ENCODE measurements around the gene ST6GALNAC6. TPM values are rescaled to one million over a fixed set of nuclear protein-coding genes. Genes with fewer than 3 reads are reported as not detected.

The ST6GALNAC6 gene
- total RNA-seq, 1 donor, result 85.0 TPM

- no peak for TF ChIP-seq CTCF (IDR thresholded peaks at IDR 0.05; ENCODE audit: insufficient read depth, low read length)
- H3K4me3 ChIP-seq (ENCODE audit: low read depth, low read length), result no peak overlapping the region
- DNase-seq (ENCODE audit: low read depth), result no peak
These were observed 5.2 kb upstream of the ST6GALNAC6 start for GRCh38 chr9:127904561-127905003.

GRCh38 chr9:127903557-127904475 is 4.4 kb upstream of the ST6GALNAC6 start:
- no peak for DNase-seq (ENCODE audit: low read depth)
- H3K4me3 ChIP-seq (ENCODE audit: low read depth, low read length), result no peak overlapping the region
- TF ChIP-seq CTCF (IDR thresholded peaks at IDR 0.05; ENCODE audit: insufficient read depth, low read length), result no peak

- TF ChIP-seq CTCF (IDR thresholded peaks at IDR 0.05; ENCODE audit: insufficient read depth, low read length), result no peak
- peak; percentile 94 for DNase-seq (ENCODE audit: low read depth)
- peak overlapping the region; percentile 84 for H3K4me3 ChIP-seq (ENCODE audit: low read depth, low read length)
These were observed 823 bp downstream of the ST6GALNAC6 start for GRCh38 chr9:127898433-127899127.

GRCh38 chr9:127897193-127897692 is 2.2 kb downstream of the ST6GALNAC6 start:
- no peak for TF ChIP-seq CTCF (IDR thresholded peaks at IDR 0.05; ENCODE audit: insufficient read depth, low read length)
- peak overlapping the region; percentile 56 for H3K4me3 ChIP-seq (ENCODE audit: low read depth, low read length)
- peak; percentile 82 for DNase-seq (ENCODE audit: low read depth)

DNA sequence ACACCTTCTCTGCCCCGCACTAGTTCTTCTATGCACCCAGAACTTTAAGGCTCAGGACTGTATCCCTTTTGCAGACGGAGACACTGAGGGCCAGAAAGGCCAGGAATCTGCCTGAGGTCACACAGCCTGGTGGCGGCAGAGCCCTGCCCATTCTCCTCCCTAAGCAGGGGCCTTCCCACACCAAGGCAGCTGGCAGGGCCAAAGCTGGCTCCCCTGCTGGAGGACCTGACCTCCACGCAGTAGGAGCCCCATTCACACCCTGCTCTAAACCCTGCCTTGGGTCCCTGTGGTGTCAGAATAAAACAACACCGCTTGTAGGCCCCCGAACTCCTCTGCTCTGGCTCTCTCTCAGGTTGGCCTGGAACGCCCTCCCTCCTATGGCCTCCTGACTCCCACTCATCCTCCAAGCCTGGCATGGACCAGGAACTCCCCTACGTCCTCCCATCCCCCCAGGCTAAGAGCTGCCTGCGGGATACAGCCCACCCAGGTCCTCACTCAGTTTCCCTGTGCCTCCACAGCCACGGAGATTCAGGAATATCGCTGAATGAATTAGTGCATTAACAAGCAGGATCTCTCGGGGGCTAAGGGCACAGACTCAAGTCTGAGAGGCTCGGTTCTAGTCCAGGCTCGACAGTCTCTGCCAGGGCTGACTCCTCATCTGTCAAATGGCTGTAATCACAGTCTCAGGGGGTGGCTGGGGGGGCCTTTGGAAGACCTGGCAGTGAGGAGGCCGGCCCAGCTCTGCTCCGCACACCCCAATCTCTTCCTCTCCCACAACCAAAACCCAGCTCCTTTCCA is 2.8 kb downstream of the ST6GALNAC6 start:
- DNase-seq (ENCODE audit: low read depth), result no peak
- peak overlapping the region; percentile 56 for H3K4me3 ChIP-seq (ENCODE audit: low read depth, low read length)
- no peak for TF ChIP-seq CTCF (IDR thresholded peaks at IDR 0.05; ENCODE audit: insufficient read depth, low read length)

DNA sequence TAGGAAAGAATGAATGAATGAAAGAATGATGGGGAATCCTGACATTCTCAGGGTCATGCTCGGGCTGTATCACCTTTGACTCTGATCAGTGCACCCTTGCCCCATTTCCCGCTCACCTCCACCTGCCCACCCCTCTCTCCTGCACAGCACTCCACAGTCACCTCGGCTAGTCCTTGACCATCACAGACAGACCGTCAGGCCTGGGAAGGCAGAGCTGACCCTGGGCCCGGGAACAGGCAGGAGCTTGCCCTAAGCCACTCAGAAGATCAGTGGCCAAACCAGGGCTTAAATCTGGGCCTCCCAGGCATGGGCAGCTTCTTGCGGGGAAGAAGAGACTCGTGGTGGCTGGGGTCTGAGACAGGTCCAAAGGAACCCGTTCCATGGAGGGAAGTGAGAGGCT is 3.6 kb downstream of the ST6GALNAC6 start:
- DNase-seq (ENCODE audit: low read depth), result no peak
- no peak for TF ChIP-seq CTCF (IDR thresholded peaks at IDR 0.05; ENCODE audit: insufficient read depth, low read length)
- H3K4me3 ChIP-seq (ENCODE audit: low read depth, low read length), result no peak overlapping the region
